HCT116 (cell line): Measurements from ENCODE around the gene ITGB1.

Experiments used
- CTCF ChIP-seq, 3 experiments: fragments of 200-600 bp in 1 of 3; sonication (generic) in 1 of 3; IDR thresholded peaks in 2 of 3; conservative IDR thresholded peaks in 1 of 3; 2 replicates each; pipeline ENCODE4 v1.5.1; 2012 to 2017; ENCODE audit warnings: low read depth in 2 of 3, low read length in 2 of 3, antibody characterized with exemption in 1 of 3, borderline replicate concordance in 1 of 3, control low read depth in 1 of 3, mild to moderate bottlenecking in 1 of 3, mixed read lengths in 1 of 3, mixed run types in 1 of 3, moderate library complexity in 1 of 3; ENCODE audit not compliant: insufficient read depth in 1 of 3
- EGR1 ChIP-seq: IDR thresholded peaks from 2 replicates; pipeline ENCODE4 v1.6.1; 2012; ENCODE audit warnings: low read depth
- EZH2 ChIP-seq: fragments of 200-600 bp; sonication (generic); IDR thresholded peaks from 2 replicates; pipeline ENCODE4 v1.6.1; 2017; ENCODE audit warnings: antibody characterized with exemption, mixed run types
- JUND ChIP-seq: IDR thresholded peaks from 2 replicates; pipeline ENCODE4 v1.6.1; 2012
- POLR2A ChIP-seq: IDR thresholded peaks from 2 replicates; pipeline ENCODE4 v1.7.0; 2011; ENCODE audit warnings: borderline replicate concordance; ENCODE audit not compliant: insufficient read depth, insufficient read length; ENCODE audit errors: extremely low read depth
- POLR2AphosphoS5 ChIP-seq: IDR thresholded peaks from 2 replicates; pipeline ENCODE4 v1.6.1; 2011; ENCODE audit warnings: mild to moderate bottlenecking, low read depth, low read length, moderate library complexity
- REST ChIP-seq: IDR thresholded peaks from 2 replicates; pipeline ENCODE4 v1.6.1; 2012; ENCODE audit warnings: low read depth
- SIN3A ChIP-seq: IDR thresholded peaks from 2 replicates; pipeline ENCODE4 v1.6.1; 2012; ENCODE audit warnings: low read depth
- YY1 ChIP-seq: IDR thresholded peaks from 2 replicates; pipeline ENCODE4 v1.6.1; 2011; ENCODE audit warnings: low read length, low read depth, moderate library complexity, mild to moderate bottlenecking; ENCODE audit not compliant: insufficient replicate concordance; ENCODE audit errors: extremely low read depth

- TF ChIP-seq CTCF (IDR thresholded peaks at IDR 0.05 in 2 of 3, conservative IDR thresholded peaks at IDR 0.05 in 1 of 3; ENCODE audit: borderline replicate concordance in 1 of 3, insufficient read depth in 1 of 3, low read depth in 2 of 3, low read length in 2 of 3) (no peak), POLR2A (no peak), POLR2AphosphoS5 (no peak), JUND (no peak), REST (no peak), EZH2 (no peak), EGR1 (no peak), SIN3A (no peak), YY1 (no peak)
Measured at GRCh38 chr10:32909456-32909855, 48.6 kb downstream of the ITGB1 start.
